PC-9 (cell line): Measurements from ENCODE around the gene MLX. TPM values are rescaled to one million over a fixed set of nuclear protein-coding genes. Genes with fewer than 3 reads are reported as not detected.

ENCODE experiments used
- total RNA-seq: library from RNA; stranded (reverse); gene quantifications from 2 replicates; pipeline ENCODE4 v1.2.3, GENCODE V29; 2021

The MLX gene
- total RNA-seq, 1 experiment from 2014 or later = 26.0 TPM

Other genes with a start within 250 kb of the MLX start
- gene STAT3, start 178.7 kb upstream of the MLX start, total RNA-seq = 65.2 and 74.6 TPM in 2 replicates
- 154 and 170 TPM in 2 replicates for gene CAVIN1, start 143.8 kb upstream of the MLX start, total RNA-seq
- 39.4 and 55.1 TPM in 2 replicates for gene ATP6V0A1, start 108.2 kb upstream of the MLX start, total RNA-seq
- gene NAGLU, start 30.9 kb upstream of the MLX start, total RNA-seq = 18.2 and 20.6 TPM in 2 replicates
- 0.90 and 1.3 TPM in 2 replicates for gene HSD17B1, start 14.2 kb upstream of the MLX start, total RNA-seq
- gene COASY, start 5.0 kb upstream of the MLX start, total RNA-seq = 133 and 152 TPM in 2 replicates
- gene PSMC3IP, start 10.6 kb downstream of the MLX start, total RNA-seq = 10.2 and 13.4 TPM in 2 replicates
- gene RETREG3, start 42.3 kb downstream of the MLX start, total RNA-seq = 57.0 and 61.7 TPM in 2 replicates
- 79.1 and 85.6 TPM in 2 replicates for gene TUBG1, start 42.6 kb downstream of the MLX start, total RNA-seq
- gene TUBG2, start 92.2 kb downstream of the MLX start, total RNA-seq = 25.5 and 28.3 TPM in 2 replicates
- 22.5 and 32.2 TPM in 2 replicates for gene PLEKHH3, start 109.9 kb downstream of the MLX start, total RNA-seq
- 0.25 TPM in 1 of 2 replicates, not detected in the other for gene CCR10, start 114.7 kb downstream of the MLX start, total RNA-seq
- gene CNTNAP1, start 115.4 kb downstream of the MLX start, total RNA-seq = 1.4 and 1.8 TPM in 2 replicates
- 22.8 and 24.8 TPM in 2 replicates for gene EZH1, start 177.9 kb downstream of the MLX start, total RNA-seq
- 1.1 TPM in 1 of 2 replicates, not detected in the other for gene RAMP2, start 194.1 kb downstream of the MLX start, total RNA-seq
- gene VPS25, start 206.3 kb downstream of the MLX start, total RNA-seq = 38.7 and 48.4 TPM in 2 replicates
- 8.3 and 11.9 TPM in 2 replicates for gene WNK4, start 213.5 kb downstream of the MLX start, total RNA-seq
- gene COA3, start 231.6 kb downstream of the MLX start, total RNA-seq = 49.3 and 49.9 TPM in 2 replicates
- gene CNTD1, start 231.8 kb downstream of the MLX start, total RNA-seq = not detected in 2 replicates